ENCODE results near the gene CDK16. TPM values are rescaled to one million over a fixed set of nuclear protein-coding genes. Genes with fewer than 3 reads are reported as not detected.

The CDK16 gene
- total and polyA plus RNA-seq, 7 donors, result 104 to 192 (median 150) TPM

GRCh38 chrX:47264483-47265173 is 46.1 kb downstream of the CDK16 start:
- Histone ChIP-seq H3K36me3 (ENCODE audit: insufficient read depth in 1 of 2, low read depth in 1 of 2) (no peaks in the 10 kb centered on the region), H3K4me3 (no peak overlapping the region), H3K4me1 (no peaks in the 10 kb centered on the region), H3K27ac (no peak overlapping the region), H3K9me3 (no peaks in the 10 kb centered on the region), H3K27me3 (ENCODE audit: insufficient read depth in 3 of 3, low read length in 2 of 3) (peaks cover 0 to 39% (median 0%) of the 10 kb centered on the region in 3 donors)
- DNase-seq, result no peak
- no peak for TF ChIP-seq CTCF (IDR thresholded peaks at IDR 0.05)
- no peak for ATAC-seq
- 48 to 58% (median 56%) methylated on average over 7 of the region's 7 CpGs for WGBS, 3 donors
- intact Hi-C loops (cut with DNase I), result no loop called here

- Histone ChIP-seq H3K4me3 (no peak overlapping the region), H3K36me3 (ENCODE audit: insufficient read depth in 1 of 2, low read depth in 1 of 2) (no peaks in the 10 kb centered on the region), H3K27ac (no peak overlapping the region), H3K27me3 (ENCODE audit: insufficient read depth in 3 of 3, low read length in 2 of 3) (peaks cover 0 to 37% (median 0%) of the 10 kb centered on the region in 3 donors), H3K9me3 (no peaks in the 10 kb centered on the region), H3K4me1 (no peaks in the 10 kb centered on the region)
- no peak for ATAC-seq
- DNase-seq, result no peak
- intact Hi-C loops (cut with DNase I), result no loop called here
- 64 to 69% (median 68%) methylated on average over 6 to 7 of the region's 7 CpGs for WGBS, 3 donors
- no peak for TF ChIP-seq CTCF (IDR thresholded peaks at IDR 0.05)
These were observed 48.2 kb downstream of the CDK16 start for GRCh38 chrX:47266643-47267042.

GRCh38 chrX:47272013-47272408 is 53.5 kb downstream of the CDK16 start:
- no peak overlapping the region for H3K27ac ChIP-seq
- TF ChIP-seq CTCF (IDR thresholded peaks at IDR 0.05), result no peak
- no peaks in the 10 kb centered on the region for H3K4me1 ChIP-seq
- 58 to 76% (median 61%) methylated on average over 2 of the region's 2 CpGs for WGBS, 3 donors
- no peak overlapping the region for H3K4me3 ChIP-seq
- ATAC-seq, result no peak
- peaks cover 0 to 28% (median 0%) of the 10 kb centered on the region in 3 donors for H3K27me3 ChIP-seq (ENCODE audit: insufficient read depth in 3 of 3, low read length in 2 of 3)
- H3K36me3 ChIP-seq (ENCODE audit: insufficient read depth in 1 of 2, low read depth in 1 of 2), result no peaks in the 10 kb centered on the region
- H3K9me3 ChIP-seq, result no peaks in the 10 kb centered on the region
- intact Hi-C loops (cut with DNase I), result no loop called here
- no peak for DNase-seq

- DNase-seq (no peak), ATAC-seq (no peak)
- H3K36me3 ChIP-seq (ENCODE audit: insufficient read depth in 1 of 2, low read depth in 1 of 2), result no peaks in the 10 kb centered on the region
- H3K9me3 ChIP-seq, result no peaks in the 10 kb centered on the region
- no peak for TF ChIP-seq CTCF (IDR thresholded peaks at IDR 0.05)
- no peaks in the 10 kb centered on the region for H3K4me1 ChIP-seq
- peaks cover 0 to 32% (median 0%) of the 10 kb centered on the region in 3 donors for H3K27me3 ChIP-seq (ENCODE audit: insufficient read depth in 3 of 3, low read length in 2 of 3)
- intact Hi-C loops (cut with DNase I), result no loop called here
- H3K27ac ChIP-seq, result no peak overlapping the region
- 71 to 87% (median 73%) methylated on average over 7 of the region's 7 CpGs for WGBS, 3 donors
- H3K4me3 ChIP-seq, result no peak overlapping the region
These were observed 54.7 kb downstream of the CDK16 start for GRCh38 chrX:47273011-47273730.
